Lower leg skin (tissue), 4 donors: Measurements from ENCODE around the gene ARMH3. TPM values are rescaled to one million over a fixed set of nuclear protein-coding genes. Genes with fewer than 3 reads are reported as not detected.
"Not testable (repeated sequence)": the region's sequence is repeated elsewhere in the genome, so short reads cannot be mapped to it uniquely, and the experiment has no call there.

Source experiments
- DNase-seq, 2 donors: peaks; one replicate each; pipeline ENCODE4 v3.0.0-alpha.2; 2019; ENCODE audit warnings: low spot score in 2 of 2
- H3K4me3 ChIP-seq: fragments of 200-600 bp; sonication (generic); 2 replicates; pipeline ENCODE4 v1.5.1; 2017; ENCODE audit warnings: mild to moderate bottlenecking, low read depth; ENCODE audit not compliant: poor library complexity, severe bottlenecking
- POLR2A ChIP-seq, 2 donors: fragments of 450-650 bp; IDR thresholded peaks; one replicate each; pipeline ENCODE4 v1.6.1; 2016 to 2017; ENCODE audit warnings: antibody characterized with exemption in 2 of 2, mild to moderate bottlenecking in 1 of 2, moderate library complexity in 1 of 2
- WGBS, 2 donors: methylation state at CpG; one replicate each; pipeline ENCODE4 v1.1.5; 2018; 5-methylcytosine and 5-hydroxymethylcytosine counted together
- intact Hi-C: fragments of 100-400 bp; cut with DNase I; formaldehyde crosslinking; loops from one replicate; pipeline ENCODE4 v1.15.0; 2023; ENCODE audit warnings: low total_unique reads
- total RNA-seq, 4 donors: library from RNA; depleted of rRNA; stranded (reverse); fragments of >200 nt; gene quantifications; one replicate each; pipeline ENCODE4 v1.1.0, GENCODE V29; 2016
- TF ChIP-seq, protein P1 (sequence below), 3 donors: fragments of 450-650 bp; IDR thresholded peaks; one replicate each; pipeline ENCODE4 v1.5.1; 2016; ENCODE audit warnings: antibody characterized with exemption in 3 of 3, mild to moderate bottlenecking in 3 of 3, moderate library complexity in 2 of 3

The ARMH3 gene
- total RNA-seq, 4 donors from 2014 or later = 15.2 to 57.4 (median 16.9) TPM

DNA sequence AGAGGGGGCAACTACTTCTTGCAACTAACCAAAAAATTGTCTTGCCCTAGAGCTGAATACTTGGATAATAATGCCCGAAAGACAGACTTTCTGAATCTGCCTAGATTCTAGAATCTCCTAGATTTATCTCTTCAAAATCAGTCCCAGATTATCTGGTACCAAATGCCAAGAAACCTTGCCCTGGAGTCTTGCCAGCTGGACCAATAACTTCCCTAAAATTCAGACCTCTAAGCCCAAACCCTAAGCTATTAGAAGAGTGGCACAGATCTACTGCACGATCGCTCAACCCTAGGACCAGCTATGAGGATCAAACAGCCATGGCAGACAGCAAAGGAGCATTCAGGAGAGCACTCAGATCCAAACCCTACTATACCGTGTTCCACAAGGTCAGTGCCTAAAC lies 45.0 kb downstream of the ARMH3 start:
- WGBS, 2 donors = 68 to 76% methylated on average over 4 of the region's 4 CpGs
- intact Hi-C loops = no loop called here

GRCh38 chr10:102009801-102010425 lies 46.1 kb downstream of the ARMH3 start:
- H3K4me3 ChIP-seq = no peak overlapping the region
- 93 to 96% methylated on average over 1 of the region's 1 CpG for WGBS, 2 donors
- peak in 1 of 2 donors; percentile 65 for DNase-seq
- intact Hi-C loops = loop anchor here (10.0 kb wide), 1 partner anchor 165 kb away; the partner anchor contains the start of gene KCNIP2
- TF ChIP-seq POLR2A (IDR thresholded peaks at IDR 0.05) = no peak
- TF ChIP-seq, protein P1, sequence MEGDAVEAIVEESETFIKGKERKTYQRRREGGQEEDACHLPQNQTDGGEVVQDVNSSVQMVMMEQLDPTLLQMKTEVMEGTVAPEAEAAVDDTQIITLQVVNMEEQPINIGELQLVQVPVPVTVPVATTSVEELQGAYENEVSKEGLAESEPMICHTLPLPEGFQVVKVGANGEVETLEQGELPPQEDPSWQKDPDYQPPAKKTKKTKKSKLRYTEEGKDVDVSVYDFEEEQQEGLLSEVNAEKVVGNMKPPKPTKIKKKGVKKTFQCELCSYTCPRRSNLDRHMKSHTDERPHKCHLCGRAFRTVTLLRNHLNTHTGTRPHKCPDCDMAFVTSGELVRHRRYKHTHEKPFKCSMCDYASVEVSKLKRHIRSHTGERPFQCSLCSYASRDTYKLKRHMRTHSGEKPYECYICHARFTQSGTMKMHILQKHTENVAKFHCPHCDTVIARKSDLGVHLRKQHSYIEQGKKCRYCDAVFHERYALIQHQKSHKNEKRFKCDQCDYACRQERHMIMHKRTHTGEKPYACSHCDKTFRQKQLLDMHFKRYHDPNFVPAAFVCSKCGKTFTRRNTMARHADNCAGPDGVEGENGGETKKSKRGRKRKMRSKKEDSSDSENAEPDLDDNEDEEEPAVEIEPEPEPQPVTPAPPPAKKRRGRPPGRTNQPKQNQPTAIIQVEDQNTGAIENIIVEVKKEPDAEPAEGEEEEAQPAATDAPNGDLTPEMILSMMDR (IDR thresholded peaks at IDR 0.05) = no peak

More for the DNA sequence above, 45.0 kb downstream of the ARMH3 start:
- no peak for TF ChIP-seq POLR2A (IDR thresholded peaks at IDR 0.05)
- H3K4me3 ChIP-seq = no peak overlapping the region
- DNase-seq = no peak

- intact Hi-C loops = loop anchor here (10.0 kb wide), 1 partner anchor 163 kb away; the partner anchor contains the start of gene KCNIP2
- no peak overlapping the region for H3K4me3 ChIP-seq
- 85 to 91% methylated on average over 3 of the region's 3 CpGs for WGBS, 2 donors
- no peak for DNase-seq
- TF ChIP-seq POLR2A (IDR thresholded peaks at IDR 0.05) = no peak
- TF ChIP-seq, protein P1 (IDR thresholded peaks at IDR 0.05) = no peak
Measured at GRCh38 chr10:102007796-102008195, 48.2 kb downstream of the ARMH3 start.

DNA sequence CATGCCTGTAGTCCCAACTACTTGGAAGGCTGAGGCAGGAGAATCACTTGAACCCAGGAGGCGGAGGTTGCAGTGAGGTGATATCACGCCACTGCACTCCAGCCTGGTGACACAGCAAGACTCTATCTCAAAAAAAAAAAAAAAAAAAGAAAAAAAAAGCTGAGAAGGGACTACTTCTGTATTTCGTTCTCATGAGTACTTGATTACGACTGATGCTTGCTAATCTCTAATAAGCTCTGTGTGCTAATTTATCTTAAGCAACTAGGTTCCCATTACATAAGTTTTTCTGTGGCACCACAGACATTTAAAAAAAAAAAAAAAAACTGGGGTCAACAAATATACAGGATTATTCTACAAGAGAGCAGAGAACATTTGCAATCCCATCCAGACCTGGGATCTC lies 48.9 kb downstream of the ARMH3 start:
- WGBS, 2 donors = 95 to 96% methylated on average over 4 of the region's 4 CpGs
- intact Hi-C loops = loop anchor here (10.0 kb wide), 1 partner anchor 162 kb away; the partner anchor contains the start of gene KCNIP2
- not testable (repeated sequence) for H3K4me3 ChIP-seq, DNase-seq

DNA sequence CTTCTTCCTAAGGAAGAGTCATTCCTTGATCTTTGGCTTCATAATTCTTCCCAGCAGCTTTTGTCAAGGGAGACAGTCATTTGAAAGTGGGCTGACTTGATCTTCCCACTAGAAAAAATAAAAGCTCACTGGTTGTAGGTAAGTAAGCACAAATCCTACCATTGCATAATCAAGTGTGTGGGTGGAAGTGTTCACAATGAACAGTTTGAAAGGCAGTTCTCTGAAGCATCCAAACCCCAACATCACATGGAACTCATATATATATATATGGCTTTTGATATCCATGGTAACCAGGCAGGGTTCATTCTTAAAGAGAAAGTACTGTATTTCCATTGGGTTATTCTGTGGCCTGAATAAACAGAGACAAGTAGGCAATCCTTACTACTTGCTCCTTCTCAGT lies 51.6 kb downstream of the ARMH3 start:
- no peak for DNase-seq
- H3K4me3 ChIP-seq = no peak overlapping the region
- TF ChIP-seq POLR2A (IDR thresholded peaks at IDR 0.05) = no peak
- TF ChIP-seq, protein P1 (IDR thresholded peaks at IDR 0.05) = no peak
- intact Hi-C loops = loop anchor here (10.0 kb wide), 1 partner anchor 160 kb away; the partner anchor contains the start of gene KCNIP2

GRCh38 chr10:102003541-102003940 lies 52.4 kb downstream of the ARMH3 start:
- no peak for DNase-seq
- intact Hi-C loops = loop anchor here (10.0 kb wide), 1 partner anchor 159 kb away; the partner anchor contains the start of gene KCNIP2
- no peak overlapping the region for H3K4me3 ChIP-seq
- WGBS, 2 donors = 57 to 73% methylated on average over 1 of the region's 1 CpG
- TF ChIP-seq POLR2A (IDR thresholded peaks at IDR 0.05) = no peak
- TF ChIP-seq, protein P1 (IDR thresholded peaks at IDR 0.05) = no peak
